Measurements from ENCODE around the gene ANKRD33.

DNA sequence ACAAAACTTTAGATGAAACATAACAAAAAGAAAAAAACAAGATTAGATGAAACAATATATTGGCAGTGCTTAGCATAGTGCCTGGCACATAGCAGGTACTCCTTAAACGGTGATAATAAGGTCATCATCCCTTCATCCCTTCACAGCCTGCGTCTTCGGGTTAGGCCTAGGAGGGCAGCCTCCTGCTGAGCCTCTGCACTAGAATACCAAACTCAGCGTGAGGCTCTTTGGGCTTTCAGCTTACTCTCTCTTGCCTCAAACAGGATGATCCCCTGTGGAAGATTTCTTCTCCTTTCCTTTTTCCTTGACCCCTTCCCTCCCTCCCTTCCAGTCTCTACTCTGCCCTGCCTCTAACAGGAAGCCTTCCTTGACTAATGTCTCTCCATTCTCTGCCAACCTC is 25.0 kb upstream of the ANKRD33 start:
- no peak for TF ChIP-seq CTCF (IDR thresholded peaks at IDR 0.05)
- no peak for TF ChIP-seq POLR2A (IDR thresholded peaks at IDR 0.05)

Data from tibial nerve (tissue), 3 donors.